Small intestine (tissue), 7 donors: ENCODE measurements around the gene PRKN. TPM values are rescaled to one million over a fixed set of nuclear protein-coding genes. Genes with fewer than 3 reads are reported as not detected.

ENCODE experiments used
- DNase-seq, 2 donors: peaks; one replicate each; pipeline versions ENCODE4 v3.0.0 to v3.0.0-alpha.2; 2013
- FAIRE-seq: peaks from 2 replicates; lab custom pipeline; 2012; peaks lifted over from hg19 to GRCh38; lab: Jason Lieb, UNC
- H3K27ac ChIP-seq, 3 donors: one replicate each; pipeline ENCODE4 v1.5.1; 2013; ENCODE audit warnings: low read length in 2 of 3, mild to moderate bottlenecking in 2 of 3, control low read depth in 1 of 3, inconsistent platforms in 1 of 3, low read depth in 1 of 3, moderate library complexity in 1 of 3
- H3K27me3 ChIP-seq, 3 donors: one replicate each; pipeline ENCODE4 v1.6.1; 2013; ENCODE audit warnings: low read length in 3 of 3, inconsistent platforms in 1 of 3; ENCODE audit not compliant: control insufficient read depth in 3 of 3, insufficient read depth in 3 of 3
- H3K36me3 ChIP-seq, 3 donors: one replicate each; pipeline ENCODE4 v1.6.1; 2013; ENCODE audit warnings: low read length in 3 of 3, inconsistent platforms in 1 of 3, low read depth in 1 of 3, mild to moderate bottlenecking in 1 of 3, moderate library complexity in 1 of 3; ENCODE audit not compliant: control insufficient read depth in 3 of 3, insufficient read depth in 2 of 3
- H3K4me1 ChIP-seq, 3 donors: one replicate each; pipeline ENCODE4 v1.6.1; 2013; ENCODE audit warnings: low read length in 2 of 3, inconsistent platforms in 1 of 3, low read depth in 1 of 3, mild to moderate bottlenecking in 1 of 3, moderate library complexity in 1 of 3; ENCODE audit not compliant: control insufficient read depth in 3 of 3, insufficient read depth in 2 of 3
- H3K4me3 ChIP-seq, 3 donors: one replicate each; pipeline ENCODE4 v1.5.1; 2013; ENCODE audit warnings: low read length in 3 of 3, control low read depth in 1 of 3, inconsistent platforms in 1 of 3, low read depth in 1 of 3, mild to moderate bottlenecking in 1 of 3, moderate library complexity in 1 of 3
- H3K9me3 ChIP-seq, 2 donors: one replicate each; pipeline ENCODE4 v1.6.1; 2013; ENCODE audit warnings: low read depth in 1 of 2, low read length in 1 of 2; ENCODE audit not compliant: control insufficient read depth in 2 of 2, insufficient read depth in 1 of 2
- WGBS, 3 donors: extraction: QIAGEN DNeasy Blood & Tissue Kit; methylation state at CpG; one replicate each; pipeline ENCODE4 v1.1.7; 2013; 5-methylcytosine and 5-hydroxymethylcytosine counted together
- polyA plus RNA-seq, 4 donors: library from polyadenylated mRNA; stranded (reverse) in 3 of 4; unstranded in 1 of 4; fragments of 200-250 nt in 3 of 4; fragments of 120-200 nt in 1 of 4; gene quantifications; one replicate each; pipeline versions ENCODE4 v1.2.1 to v1.2.3, GENCODE V29; 2013
- donor health status: healthy with polysubstance abuse.
- donor health status: control.
- donor health status: control.
- donor health status: Bipolar disorder and iron deficiency.
- donor health status: healthy.

PRKN gene
- polyA plus RNA-seq, 4 donors, result 0.27 to 2.3 (median 1.0) TPM

GRCh38 chr6:161442420-161442819 lies 1285.1 kb downstream of the PRKN start:
- no peak overlapping the region for H3K27ac ChIP-seq
- 88 to 93% (median 92%) methylated on average over 15 of the region's 15 CpGs for WGBS, 3 donors
- FAIRE-seq (no peak), DNase-seq (no peak)
- no peaks in the 10 kb centered on the region for H3K9me3 ChIP-seq
- H3K4me3 ChIP-seq, result no peak overlapping the region
- H3K4me1 ChIP-seq, result no peaks in the 10 kb centered on the region
- H3K27me3 ChIP-seq, result no peaks in the 10 kb centered on the region
- H3K36me3 ChIP-seq, result no peaks in the 10 kb centered on the region

- H3K27me3 ChIP-seq, result no peaks in the 10 kb centered on the region
- H3K4me1 ChIP-seq, result no peaks in the 10 kb centered on the region
- DNase-seq, result no peak
- H3K4me3 ChIP-seq, result no peak overlapping the region
- 82 to 94% (median 85%) methylated on average over 4 of the region's 4 CpGs for WGBS, 3 donors
- no peak for FAIRE-seq
- H3K36me3 ChIP-seq, result no peaks in the 10 kb centered on the region
- no peak overlapping the region for H3K27ac ChIP-seq
- no peaks in the 10 kb centered on the region for H3K9me3 ChIP-seq
Observed at GRCh38 chr6:161440299-161440698, 1287.3 kb downstream of the PRKN start.

GRCh38 chr6:161439093-161439492 lies 1288.5 kb downstream of the PRKN start:
- DNase-seq (peak in 1 of 2 donors; percentile 57), FAIRE-seq (no peak)
- Histone ChIP-seq H3K27ac (no peak overlapping the region), H3K4me3 (no peak overlapping the region), H3K36me3 (no peaks in the 10 kb centered on the region), H3K9me3 (no peaks in the 10 kb centered on the region), H3K27me3 (no peaks in the 10 kb centered on the region), H3K4me1 (peaks cover 0 to 5% (median 0%) of the 10 kb centered on the region in 3 donors)
- 37 to 67% (median 58%) methylated on average over 12 of the region's 12 CpGs for WGBS, 3 donors

GRCh38 chr6:161438430-161439030 lies 1289.0 kb downstream of the PRKN start:
- FAIRE-seq (no peak), DNase-seq (no peak)
- Histone ChIP-seq H3K27me3 (no peaks in the 10 kb centered on the region), H3K36me3 (no peaks in the 10 kb centered on the region), H3K27ac (no peak overlapping the region), H3K4me1 (peaks cover 0 to 5% (median 0%) of the 10 kb centered on the region in 3 donors), H3K9me3 (no peaks in the 10 kb centered on the region), H3K4me3 (no peak overlapping the region)
- WGBS, 3 donors, result 88 to 95% (median 91%) methylated on average over 12 of the region's 12 CpGs

- H3K27ac ChIP-seq, result no peak overlapping the region
- no peak for FAIRE-seq
- no peaks in the 10 kb centered on the region for H3K27me3 ChIP-seq
- H3K4me3 ChIP-seq, result no peak overlapping the region
- H3K36me3 ChIP-seq, result no peaks in the 10 kb centered on the region
- no peak for DNase-seq
- peaks cover 0 to 5% (median 0%) of the 10 kb centered on the region in 3 donors for H3K4me1 ChIP-seq
- no peaks in the 10 kb centered on the region for H3K9me3 ChIP-seq
- 90 to 96% (median 95%) methylated on average over 3 of the region's 3 CpGs for WGBS, 3 donors
Observed at GRCh38 chr6:161437851-161438250, 1289.7 kb downstream of the PRKN start.

GRCh38 chr6:161436106-161436876 lies 1291.3 kb downstream of the PRKN start:
- Histone ChIP-seq H3K9me3 (no peaks in the 10 kb centered on the region), H3K27me3 (no peaks in the 10 kb centered on the region), H3K4me1 (peaks cover 0 to 5% (median 0%) of the 10 kb centered on the region in 3 donors), H3K27ac (no peak overlapping the region), H3K36me3 (no peaks in the 10 kb centered on the region), H3K4me3 (no peak overlapping the region)
- 69 to 86% (median 80%) methylated on average over 7 of the region's 7 CpGs for WGBS, 3 donors
- DNase-seq, result no peak
- FAIRE-seq, result no peak

GRCh38 chr6:161435748-161436070 lies 1291.9 kb downstream of the PRKN start:
- 21 to 42% (median 42%) methylated on average over 1 of the region's 1 CpG for WGBS, 3 donors
- Histone ChIP-seq H3K27ac (no peak overlapping the region), H3K27me3 (no peaks in the 10 kb centered on the region)

GRCh38 chr6:161434921-161435747 lies 1292.4 kb downstream of the PRKN start:
- Histone ChIP-seq H3K27ac (peak overlapping the region in 1 of 3 donors; percentile 17), H3K36me3 (no peaks in the 10 kb centered on the region), H3K9me3 (no peaks in the 10 kb centered on the region), H3K27me3 (no peaks in the 10 kb centered on the region), H3K4me1 (peaks cover 0 to 5% (median 0%) of the 10 kb centered on the region in 3 donors), H3K4me3 (no peak overlapping the region)
- DNase-seq, result peak; percentile 67 to 69
- no peak for FAIRE-seq
- 19 to 35% (median 34%) methylated on average over 9 of the region's 9 CpGs for WGBS, 3 donors

More at GRCh38 chr6:161435748-161436070, 1291.9 kb downstream of the PRKN start:
- H3K4me3 ChIP-seq, result no peak overlapping the region
- DNase-seq (no peak), FAIRE-seq (no peak)
- H3K36me3 ChIP-seq, result no peaks in the 10 kb centered on the region
- peaks cover 0 to 5% (median 0%) of the 10 kb centered on the region in 3 donors for H3K4me1 ChIP-seq
- no peaks in the 10 kb centered on the region for H3K9me3 ChIP-seq
